Mesothelial cell of epicardium (in vitro differentiated cells): ENCODE measurements around the gene BAHCC1. TPM values are rescaled to one million over a fixed set of nuclear protein-coding genes. Genes with fewer than 3 reads are reported as not detected.

ENCODE experiments used
- DNase-seq, 2 experiments: peaks; one replicate each; pipeline ENCODE4 v3.0.0; 2021; ENCODE audit warnings: low spot score in 2 of 2; ENCODE audit not compliant: unreplicated experiment in 2 of 2
- H3K27ac Mint-ChIP-seq: 2 replicates; pipeline ENCODE4 v1.8.0; 2021; ENCODE audit warnings: mixed read lengths
- H3K27me3 Mint-ChIP-seq: 2 replicates; pipeline ENCODE4 v1.8.0; 2021; ENCODE audit warnings: low read depth, mixed read lengths
- H3K36me3 Mint-ChIP-seq: 2 replicates; pipeline ENCODE4 v1.8.0; 2021; ENCODE audit warnings: mixed read lengths
- H3K4me1 Mint-ChIP-seq: 2 replicates; pipeline ENCODE4 v1.8.0; 2021; ENCODE audit warnings: mixed read lengths
- H3K4me3 Mint-ChIP-seq: 2 replicates; pipeline ENCODE4 v1.8.0; 2021; ENCODE audit warnings: mild to moderate bottlenecking, moderate library complexity, mixed read lengths
- H3K9me3 Mint-ChIP-seq: 2 replicates; pipeline ENCODE4 v1.8.0; 2021; ENCODE audit warnings: mixed read lengths
- CTCF ChIP-seq: fragments of 200-600 bp; sonication (generic); IDR thresholded peaks from one replicate; pipeline ENCODE4 v1.5.0; 2021; ENCODE audit warnings: antibody characterized with exemption; ENCODE audit not compliant: unreplicated experiment
- total RNA-seq: library from RNA; stranded (reverse); gene quantifications from 3 replicates; pipeline ENCODE4 v1.2.1, GENCODE V29; 2021

BAHCC1 gene
- total RNA-seq, 1 donor from 2014 or later, result 34.9 TPM

GRCh38 chr17:81419886-81420768 is 24.9 kb downstream of the BAHCC1 start:
- peak overlapping the region; percentile 55 for H3K4me3 Mint-ChIP-seq
- TF ChIP-seq CTCF, result no peak

GRCh38 chr17:81420769-81421462 is 25.7 kb downstream of the BAHCC1 start:
- Mint-ChIP-seq H3K4me1 (peaks cover 12% of the 10 kb centered on the region), H3K27me3 (no peaks in the 10 kb centered on the region), H3K4me3 (no peak overlapping the region), H3K27ac (no peak overlapping the region), H3K36me3 (no peaks in the 10 kb centered on the region), H3K9me3 (no peaks in the 10 kb centered on the region)
- no peak for TF ChIP-seq CTCF
- DNase-seq, result no peak

More at GRCh38 chr17:81419886-81420768, 24.9 kb downstream of the BAHCC1 start:
- no peak for DNase-seq
- Mint-ChIP-seq H3K36me3 (no peaks in the 10 kb centered on the region), H3K27ac (peak overlapping the region; percentile 81), H3K27me3 (no peaks in the 10 kb centered on the region), H3K9me3 (no peaks in the 10 kb centered on the region), H3K4me1 (peaks cover 12% of the 10 kb centered on the region)

- peak overlapping the region; percentile 64 for H3K27ac Mint-ChIP-seq
Observed at GRCh38 chr17:81422776-81423697, 27.8 kb downstream of the BAHCC1 start.

GRCh38 chr17:81423698-81424071 is 28.4 kb downstream of the BAHCC1 start:
- no peaks in the 10 kb centered on the region for H3K9me3 Mint-ChIP-seq
- H3K27me3 Mint-ChIP-seq, result no peaks in the 10 kb centered on the region
- DNase-seq, result no peak
- H3K4me1 Mint-ChIP-seq, result peaks cover 11% of the 10 kb centered on the region
- H3K4me3 Mint-ChIP-seq, result no peak overlapping the region
- no peaks in the 10 kb centered on the region for H3K36me3 Mint-ChIP-seq
- H3K27ac Mint-ChIP-seq, result peak overlapping the region; percentile 64
- no peak for TF ChIP-seq CTCF

More at GRCh38 chr17:81422776-81423697, 27.8 kb downstream of the BAHCC1 start:
- DNase-seq, result peak in 1 of 2 experiments; percentile 56
- Mint-ChIP-seq H3K4me1 (peaks cover 11% of the 10 kb centered on the region), H3K9me3 (no peaks in the 10 kb centered on the region), H3K36me3 (no peaks in the 10 kb centered on the region), H3K27me3 (no peaks in the 10 kb centered on the region), H3K4me3 (no peak overlapping the region)
- no peak for TF ChIP-seq CTCF
